GM23248 (cell line): ENCODE data around the gene MRPL32. TPM values are rescaled to one million over a fixed set of nuclear protein-coding genes. Genes with fewer than 3 reads are reported as not detected.

ENCODE experiments used
- DNase-seq: peaks from one replicate; pipeline ENCODE4 v3.0.0-alpha.2; 2015
- H2AFZ ChIP-seq: fragments of 200-600 bp; sonication (generic); 2 replicates; pipeline ENCODE4 v1.6.1; 2016; ENCODE audit warnings: antibody characterized with exemption
- H3F3A ChIP-seq: fragments of 200-600 bp; sonication (generic); 2 replicates; pipeline ENCODE4 v1.6.1; 2016; ENCODE audit warnings: mild to moderate bottlenecking, antibody characterized with exemption, mixed run types; ENCODE audit not compliant: insufficient read depth
- H3K27ac ChIP-seq: fragments of 200-600 bp; sonication (generic); 2 replicates; pipeline ENCODE4 v1.5.1; 2016; ENCODE audit warnings: mild to moderate bottlenecking
- H3K27me3 ChIP-seq: fragments of 200-600 bp; sonication (generic); replicated peaks from 2 replicates; pipeline ENCODE4 v1.6.1; 2016; ENCODE audit warnings: mild to moderate bottlenecking; ENCODE audit not compliant: insufficient read depth
- H3K36me3 ChIP-seq: fragments of 200-600 bp; sonication (generic); 2 replicates; pipeline ENCODE4 v1.6.1; 2016; ENCODE audit warnings: low read depth, mild to moderate bottlenecking
- H3K4me1 ChIP-seq: fragments of 200-600 bp; sonication (generic); 2 replicates; pipeline ENCODE4 v1.6.1; 2016; ENCODE audit warnings: mild to moderate bottlenecking; ENCODE audit not compliant: insufficient read depth
- H3K4me2 ChIP-seq: fragments of 200-600 bp; sonication (generic); one replicate; pipeline ENCODE4 v1.6.1; 2016; ENCODE audit warnings: mild to moderate bottlenecking; ENCODE audit not compliant: unreplicated experiment
- H3K4me3 ChIP-seq: fragments of 200-600 bp; sonication (generic); 2 replicates; pipeline ENCODE4 v1.5.1; 2016; ENCODE audit warnings: mild to moderate bottlenecking
- H3K79me2 ChIP-seq: fragments of 200-600 bp; sonication (generic); 2 replicates; pipeline ENCODE4 v1.6.1; 2016; ENCODE audit warnings: mild to moderate bottlenecking; ENCODE audit not compliant: insufficient read depth
- H3K9ac ChIP-seq: fragments of 200-600 bp; sonication (generic); 2 replicates; pipeline ENCODE4 v1.6.1; 2016; ENCODE audit warnings: mild to moderate bottlenecking
- H3K9me2 ChIP-seq: fragments of 200-600 bp; sonication (generic); 2 replicates; pipeline ENCODE4 v1.6.1; 2016; ENCODE audit warnings: mixed run types, mild to moderate bottlenecking, moderate library complexity; ENCODE audit not compliant: insufficient read depth
- H3K9me3 ChIP-seq: fragments of 200-600 bp; sonication (generic); one replicate; pipeline ENCODE4 v1.6.1; 2017; ENCODE audit warnings: low read depth
- H4K20me1 ChIP-seq: fragments of 200-600 bp; sonication (generic); 2 replicates; pipeline ENCODE4 v1.6.0; 2016; ENCODE audit not compliant: insufficient read depth
- EZH2 ChIP-seq: fragments of 200-600 bp; sonication (generic); IDR thresholded peaks from 2 replicates; pipeline ENCODE4 v1.6.1; 2018; ENCODE audit warnings: antibody characterized with exemption, mild to moderate bottlenecking; ENCODE audit not compliant: insufficient read depth, poor library complexity, severe bottlenecking
- EZH2phosphoT487 ChIP-seq: fragments of 200-600 bp; sonication (generic); IDR thresholded peaks from 2 replicates; pipeline ENCODE4 v1.6.1; 2018; ENCODE audit warnings: antibody characterized with exemption, moderate library complexity, mild to moderate bottlenecking, low read depth; ENCODE audit not compliant: insufficient read depth
- WGBS, 2 experiments: methylation state at CpG; one replicate each; pipeline ENCODE4 v1.1.6; 2015 to 2017; ENCODE audit warnings: low lambda C conversion rate in 2 of 2, low coverage in 1 of 2; ENCODE audit errors: missing lambda C conversion rate in 2 of 2; 5-methylcytosine and 5-hydroxymethylcytosine counted together
- in situ Hi-C: fragments of 300-500 bp; cut with MboI; formaldehyde crosslinking; loops from 2 replicates; pipeline ENCODE4 v1.15.0; 2020
- polyA plus RNA-seq: library from polyadenylated mRNA; unstranded; fragments of >200 nt; fragmentation: Nextera tagmentation; extraction: Ambion mirVana; gene quantifications from 2 replicates; pipeline ENCODE4 v1.2.1, GENCODE V29; 2016
- total RNA-seq: library from RNA; depleted of rRNA; stranded (reverse); fragments of >200 nt; shearing (Covaris generic); gene quantifications from 2 replicates; pipeline ENCODE4 v1.2.3, GENCODE V29; 2014; rRNA removed

MRPL32 gene
- total and polyA plus RNA-seq, 2 experiments from 2014 or later: 45.3 to 76.3 TPM

DNA sequence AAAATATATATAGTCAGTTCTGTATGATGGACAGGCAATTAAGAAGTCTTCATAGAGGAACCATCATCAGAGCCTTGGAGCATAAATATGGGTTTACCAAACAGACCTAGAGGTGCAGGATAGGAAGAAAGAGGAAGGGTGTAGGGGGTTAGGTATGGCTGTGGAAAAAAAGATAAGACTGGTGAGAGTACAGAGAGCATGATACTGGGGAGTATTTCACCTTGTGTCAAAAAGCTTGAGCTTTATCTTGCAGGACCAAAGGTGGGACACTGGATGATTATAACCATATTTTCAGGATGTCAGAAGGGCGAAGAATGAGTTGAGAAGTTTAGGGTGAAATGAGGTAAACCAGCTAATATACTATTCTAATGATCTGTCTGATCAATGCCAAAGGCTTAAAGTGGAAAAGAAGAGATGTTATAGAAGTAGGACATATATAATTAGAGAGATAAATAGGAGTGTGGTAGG lies 54.6 kb downstream of the MRPL32 start:
- no peaks in the 10 kb centered on the region for H3K79me2 ChIP-seq
- H3F3A ChIP-seq: no peaks in the 10 kb centered on the region
- H3K4me1 ChIP-seq: no peaks in the 10 kb centered on the region
- H3K9ac ChIP-seq: no peak overlapping the region
- H3K9me2 ChIP-seq: no peaks in the 10 kb centered on the region
- TF ChIP-seq EZH2 (no peak), EZH2phosphoT487 (no peak)
- DNase-seq: no peak
- H2AFZ ChIP-seq: no peak overlapping the region
- no peak overlapping the region for H3K27ac ChIP-seq
- 68 to 71% methylated on average over 1 of the region's 1 CpG for WGBS, 2 experiments
- no peak overlapping the region for H3K4me3 ChIP-seq
- in situ Hi-C loops: no loop called here
- no peaks in the 10 kb centered on the region for H4K20me1 ChIP-seq
- no peaks in the 10 kb centered on the region for H3K27me3 ChIP-seq
- H3K4me2 ChIP-seq: no peak overlapping the region
- no peaks in the 10 kb centered on the region for H3K36me3 ChIP-seq
- no peaks in the 10 kb centered on the region for H3K9me3 ChIP-seq

Other genes starting within 250 kb of the MRPL32 start
- gene C7orf25, start 20.3 kb upstream of the MRPL32 start, total RNA-seq: 11.1 and 19.3 TPM in 2 replicates
- 4.2 and 6.3 TPM in 2 replicates for gene C7orf25, start 20.3 kb upstream of the MRPL32 start, polyA plus RNA-seq
- gene PSMA2, start 202 bp upstream of the MRPL32 start, total RNA-seq: 55.1 and 65.2 TPM in 2 replicates
- gene PSMA2, start 202 bp upstream of the MRPL32 start, polyA plus RNA-seq: 206 and 218 TPM in 2 replicates
- gene HECW1, start 180.3 kb downstream of the MRPL32 start, total RNA-seq: 4.8 and 8.7 TPM in 2 replicates
- 2.0 and 2.1 TPM in 2 replicates for gene HECW1, start 180.3 kb downstream of the MRPL32 start, polyA plus RNA-seq